Mucosa of descending colon (tissue), 3 donors: ENCODE results near the gene CBY1. TPM values are rescaled to one million over a fixed set of nuclear protein-coding genes. Genes with fewer than 3 reads are reported as not detected.

Source experiments
- ATAC-seq: fragments of 200-7000 bp; cut with Tn5 transposase; one replicate; pipeline ENCODE4 v1.9.1; 2020; ENCODE audit warnings: mild to moderate bottlenecking, moderate library complexity
- DNase-seq, 3 donors: peaks; one replicate each; pipeline ENCODE4 v3.0.0-alpha.2; 2020
- H3K36me3 ChIP-seq: fragments of 200-600 bp; one replicate; pipeline ENCODE4 v1.8.0; 2021; ENCODE audit warnings: low read depth, mild to moderate bottlenecking
- H3K4me1 ChIP-seq: fragments of 200-600 bp; one replicate; pipeline ENCODE4 v1.8.0; 2021; ENCODE audit warnings: low read depth, mild to moderate bottlenecking
- H3K4me3 ChIP-seq: fragments of 200-600 bp; one replicate; pipeline ENCODE4 v1.8.0; 2021; ENCODE audit warnings: mild to moderate bottlenecking
- H3K9me3 ChIP-seq: fragments of 200-600 bp; one replicate; pipeline ENCODE4 v1.8.0; 2021; ENCODE audit warnings: mild to moderate bottlenecking
- CTCF ChIP-seq: fragments of 200-600 bp; IDR thresholded peaks from one replicate; pipeline ENCODE4 v1.8.0; 2022; ENCODE audit warnings: antibody characterized with exemption, mild to moderate bottlenecking
- intact Hi-C, 2 donors: fragments of 100-400 bp; cut with DNase I in 1 of 2; cut with micrococcal nuclease in 1 of 2; formaldehyde crosslinking; loops; one replicate each; pipeline versions ENCODE4 v1.11.0 to v1.11.1; 2022; cut with DNase I, micrococcal nuclease
- total RNA-seq, 3 donors: library from RNA; stranded (reverse); fragmentation: NEBNext Ultra II Directional in 2 of 3; extraction: Animal tissue kit (Norgen Biotek cat#: 25700) in 2 of 3; gene quantifications; one replicate each; pipeline versions ENCODE4 v1.2.1 to v1.2.4, GENCODE V29; 2021 to 2023
- donor health status: DM: no; HTN: no; CAD: no; lungs with moderate emphysema.
- donor health status: DM: no; HTN: no; CAD: no.
- donor health status: DM: no; HTN: yes; CAD: no.

Gene CBY1
- total RNA-seq, 3 donors from 2014 or later, result 22.8 to 46.5 (median 30.0) TPM

- Histone ChIP-seq H3K4me3 (no peak overlapping the region), H3K4me1 (no peaks in the 10 kb centered on the region), H3K9me3 (no peaks in the 10 kb centered on the region), H3K36me3 (no peaks in the 10 kb centered on the region)
- DNase-seq (no peak), ATAC-seq (no peak)
- intact Hi-C loops, result no loop called here
- no peak for TF ChIP-seq CTCF
Measured at GRCh38 chr22:38715852-38716251, 59.4 kb downstream of the CBY1 start.

GRCh38 chr22:38716271-38716670, 59.8 kb downstream of the CBY1 start:
- H3K4me1 ChIP-seq, result no peaks in the 10 kb centered on the region
- intact Hi-C loops, result no loop called here
- ATAC-seq, result no peak
- no peak for TF ChIP-seq CTCF
- no peaks in the 10 kb centered on the region for H3K36me3 ChIP-seq
- H3K4me3 ChIP-seq, result no peak overlapping the region
- no peaks in the 10 kb centered on the region for H3K9me3 ChIP-seq
- no peak for DNase-seq

GRCh38 chr22:38716826-38717225, 60.4 kb downstream of the CBY1 start:
- Histone ChIP-seq H3K4me3 (no peak overlapping the region), H3K36me3 (no peaks in the 10 kb centered on the region), H3K9me3 (no peaks in the 10 kb centered on the region), H3K4me1 (no peaks in the 10 kb centered on the region)
- ATAC-seq (no peak), DNase-seq (no peak)
- no peak for TF ChIP-seq CTCF
- intact Hi-C loops, result no loop called here

- intact Hi-C loops, result no loop called here
- TF ChIP-seq CTCF, result no peak
- ATAC-seq (no peak), DNase-seq (no peak)
- Histone ChIP-seq H3K9me3 (no peaks in the 10 kb centered on the region), H3K4me1 (no peaks in the 10 kb centered on the region), H3K4me3 (no peak overlapping the region), H3K36me3 (no peaks in the 10 kb centered on the region)
Measured at GRCh38 chr22:38717244-38717643, 60.8 kb downstream of the CBY1 start.

GRCh38 chr22:38718414-38718813, 62.0 kb downstream of the CBY1 start:
- Histone ChIP-seq H3K9me3 (no peaks in the 10 kb centered on the region), H3K36me3 (no peaks in the 10 kb centered on the region), H3K4me1 (no peaks in the 10 kb centered on the region), H3K4me3 (no peak overlapping the region)
- TF ChIP-seq CTCF, result peak; percentile 51
- ATAC-seq, result peak; percentile 99
- DNase-seq, result peak in 2 of 3 donors; percentile 79 to 85
- intact Hi-C loops, result no loop called here

GRCh38 chr22:38719196-38719595, 62.8 kb downstream of the CBY1 start:
- H3K4me1 ChIP-seq, result no peaks in the 10 kb centered on the region
- no peak for TF ChIP-seq CTCF
- intact Hi-C loops, result no loop called here
- no peaks in the 10 kb centered on the region for H3K36me3 ChIP-seq
- ATAC-seq, result no peak
- H3K4me3 ChIP-seq, result no peak overlapping the region
- DNase-seq, result no peak
- no peaks in the 10 kb centered on the region for H3K9me3 ChIP-seq
